Mesenchymal stem cell (in vitro differentiated cells and primary cell): ENCODE measurements around the gene PUM1.

Experiments used
- DNase-seq: peaks from one replicate; pipeline ENCODE4 v3.0.0-alpha.2; 2013
- H2AFZ ChIP-seq: one replicate; pipeline ENCODE4 v1.6.1; 2013; ENCODE audit warnings: low read depth, mild to moderate bottlenecking, control low read depth, inconsistent platforms, low read length, moderate library complexity
- H2AK5ac ChIP-seq: 2 replicates; pipeline ENCODE4 v1.6.1; 2013; ENCODE audit warnings: low read length, moderate library complexity, mild to moderate bottlenecking, inconsistent platforms; ENCODE audit not compliant: severe bottlenecking
- H2BK120ac ChIP-seq: one replicate; pipeline ENCODE4 v1.6.1; 2013; ENCODE audit warnings: low read depth, mild to moderate bottlenecking, inconsistent platforms, low read length, moderate library complexity
- H2BK12ac ChIP-seq, 2 experiments: one replicate each; pipeline ENCODE4 v1.6.1; 2013; ENCODE audit warnings: inconsistent platforms in 2 of 2, low read length in 2 of 2, mild to moderate bottlenecking in 2 of 2, moderate library complexity in 2 of 2, control low read depth in 1 of 2
- H2BK15ac ChIP-seq: one replicate; pipeline ENCODE4 v1.6.1; 2013; ENCODE audit warnings: mild to moderate bottlenecking, low read depth, inconsistent platforms; ENCODE audit not compliant: poor library complexity, severe bottlenecking
- H2BK5ac ChIP-seq: 2 replicates; pipeline ENCODE4 v1.6.1; 2013; ENCODE audit warnings: low read depth, mild to moderate bottlenecking, low read length, control low read depth, inconsistent platforms; ENCODE audit not compliant: poor library complexity, severe bottlenecking
- H3K14ac ChIP-seq, 2 experiments: one replicate each; pipeline ENCODE4 v1.6.1; 2013; ENCODE audit warnings: inconsistent platforms in 2 of 2, low read length in 2 of 2, control low read depth in 1 of 2, mild to moderate bottlenecking in 1 of 2, moderate library complexity in 1 of 2
- H3K18ac ChIP-seq, 2 experiments: one replicate each; pipeline ENCODE4 v1.6.1; 2013; ENCODE audit warnings: inconsistent platforms in 2 of 2, low read length in 2 of 2, control low read depth in 1 of 2, low read depth in 1 of 2, mild to moderate bottlenecking in 1 of 2
- H3K23ac ChIP-seq, 2 experiments: one replicate each; pipeline ENCODE4 v1.6.1; 2013; ENCODE audit warnings: inconsistent platforms in 2 of 2, low read length in 2 of 2, mild to moderate bottlenecking in 2 of 2, moderate library complexity in 2 of 2, control low read depth in 1 of 2
- H3K27ac ChIP-seq: 2 replicates; pipeline ENCODE4 v1.5.1; 2013; ENCODE audit warnings: mild to moderate bottlenecking, moderate library complexity, low read length, control low read depth, inconsistent platforms; ENCODE audit not compliant: poor library complexity, severe bottlenecking
- H3K27me3 ChIP-seq, 2 experiments: 2 replicates each; pipeline versions ENCODE4 v1.6.1 to v1.7.0; 2013; ENCODE audit warnings: low read length in 2 of 2, mild to moderate bottlenecking in 2 of 2, moderate library complexity in 2 of 2, control low read depth in 1 of 2, inconsistent platforms in 1 of 2; ENCODE audit not compliant: control insufficient read depth in 1 of 2, insufficient read depth in 1 of 2
- H3K36me3 ChIP-seq, 2 experiments: 2 replicates each; pipeline versions ENCODE4 v1.6.1 to v1.7.0; 2013; ENCODE audit warnings: low read length in 2 of 2, control low read depth in 1 of 2, inconsistent platforms in 1 of 2, low read depth in 1 of 2, mild to moderate bottlenecking in 1 of 2; ENCODE audit not compliant: insufficient read depth in 2 of 2, control insufficient read depth in 1 of 2
- H3K4ac ChIP-seq, 2 experiments: one replicate each; pipeline ENCODE4 v1.6.1; 2013; ENCODE audit warnings: inconsistent platforms in 2 of 2, low read length in 2 of 2, mild to moderate bottlenecking in 2 of 2, moderate library complexity in 2 of 2, control low read depth in 1 of 2, low read depth in 1 of 2
- H3K4me1 ChIP-seq: 2 replicates; pipeline ENCODE4 v1.6.1; 2013; ENCODE audit warnings: low read depth, low read length, control low read depth; ENCODE audit not compliant: control insufficient read depth, insufficient read depth
- H3K4me2 ChIP-seq: 2 replicates; pipeline ENCODE4 v1.6.1; 2013; ENCODE audit warnings: low read length, mild to moderate bottlenecking, inconsistent platforms; ENCODE audit not compliant: poor library complexity, severe bottlenecking
- H3K4me3 ChIP-seq, 2 experiments: 2 replicates each; pipeline versions ENCODE4 v1.5.1 to v1.7.0; 2013; ENCODE audit warnings: low read length in 2 of 2, mild to moderate bottlenecking in 2 of 2, control low read depth in 1 of 2, low read depth in 1 of 2; ENCODE audit not compliant: insufficient read depth in 1 of 2
- H3K79me1 ChIP-seq: replicated peaks from 2 replicates; pipeline ENCODE4 v1.6.1; 2013; ENCODE audit warnings: mild to moderate bottlenecking, control low read depth, low read length, inconsistent platforms; ENCODE audit not compliant: poor library complexity, severe bottlenecking
- H3K9ac ChIP-seq: 2 replicates; pipeline ENCODE4 v1.7.0; 2013; ENCODE audit warnings: mild to moderate bottlenecking, low read length, moderate library complexity
- H3K9me3 ChIP-seq: 2 replicates; pipeline ENCODE4 v1.7.0; 2013; ENCODE audit warnings: mild to moderate bottlenecking, low read length; ENCODE audit not compliant: control insufficient read depth
- H4K8ac ChIP-seq: one replicate; pipeline ENCODE4 v1.6.1; 2013; ENCODE audit warnings: inconsistent platforms, mild to moderate bottlenecking, low read length, moderate library complexity
- H4K91ac ChIP-seq: one replicate; pipeline ENCODE4 v1.6.1; 2013; ENCODE audit warnings: mild to moderate bottlenecking, low read length, inconsistent platforms
- WGBS: methylation state at CpG from one replicate; pipeline ENCODE4 v1.1.7; 2013; ENCODE audit warnings: mixed read lengths; 5-methylcytosine and 5-hydroxymethylcytosine counted together

The PUM1 gene

DNA sequence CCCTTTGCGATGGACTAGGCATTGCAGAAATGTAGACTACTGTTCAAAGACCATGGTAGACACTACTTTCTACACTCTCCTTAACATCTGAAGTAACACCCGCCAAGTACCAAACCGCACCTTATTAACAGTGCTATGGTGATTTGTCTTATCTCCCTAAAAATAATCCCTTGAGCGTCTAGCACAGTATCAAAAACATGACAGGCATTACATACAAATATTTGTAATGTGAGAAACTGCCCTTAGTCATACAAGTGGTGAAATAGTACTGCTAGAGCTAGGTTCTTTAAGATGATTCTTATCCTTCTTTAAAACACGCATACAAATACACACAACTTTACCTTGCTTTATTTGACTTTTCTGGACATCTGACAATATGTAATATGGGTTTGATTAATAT, 27.2 kb downstream of the PUM1 start:
- Histone ChIP-seq H3K14ac (no peak overlapping the region), H3K4me2 (no peak overlapping the region), H3K4me1 (peaks cover 9% of the 10 kb centered on the region), H3K18ac (no peak overlapping the region), H3K4ac (no peak overlapping the region), H4K8ac (no peak overlapping the region), H3K27me3 (no peaks in the 10 kb centered on the region), H2AK5ac (no peak overlapping the region), H3K9me3 (no peaks in the 10 kb centered on the region), H3K79me1 (no peaks in the 10 kb centered on the region), H2BK5ac (no peak overlapping the region), H3K9ac (no peak overlapping the region), H3K36me3 (peaks cover 30 to 31% of the 10 kb centered on the region in 2 experiments), H2BK120ac (no peak overlapping the region), H3K23ac (no peak overlapping the region), H2AFZ (no peak overlapping the region), H2BK12ac (no peak overlapping the region), H2BK15ac (no peak overlapping the region), H3K27ac (no peak overlapping the region), H4K91ac (no peak overlapping the region), H3K4me3 (no peak overlapping the region)
- peak; percentile 47 for DNase-seq
- 99% methylated on average over 3 of the region's 5 CpGs for WGBS

DNA sequence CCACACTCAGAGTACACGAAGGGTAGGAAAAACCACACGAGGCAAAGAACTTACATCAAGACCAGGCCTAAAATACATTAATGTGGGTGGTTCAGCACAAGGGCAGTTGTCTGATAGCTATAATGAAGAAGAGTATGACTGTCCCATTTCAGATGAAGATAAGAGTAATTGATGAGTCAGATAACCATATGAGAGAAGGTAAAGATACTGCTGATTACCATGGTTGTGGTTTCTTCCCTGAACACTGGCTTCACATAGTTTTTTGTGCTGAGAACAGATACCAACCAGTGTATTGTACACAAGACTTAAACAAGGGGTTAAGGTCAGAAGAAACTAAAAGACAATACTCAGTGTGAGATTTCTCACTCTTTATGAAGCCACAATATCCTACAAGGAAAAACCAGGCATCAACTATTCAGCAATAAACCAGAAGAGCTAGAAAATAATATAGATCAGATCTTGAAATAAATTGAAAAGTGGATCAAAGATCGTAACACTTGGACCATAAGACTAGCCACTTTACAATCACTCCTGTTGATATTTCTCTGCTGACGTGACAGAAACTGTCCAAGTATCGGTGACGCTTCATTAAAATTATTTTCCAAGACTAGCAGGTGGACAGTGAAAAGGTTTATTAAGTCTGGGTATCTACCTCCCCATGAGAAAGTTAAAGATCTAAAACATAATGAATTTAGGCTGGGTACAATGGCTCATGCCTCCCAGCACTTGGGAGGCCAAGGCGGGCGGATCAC, 28.6 kb downstream of the PUM1 start:
- H2BK15ac ChIP-seq: no peak overlapping the region
- peaks cover 20 to 23% of the 10 kb centered on the region in 2 experiments for H3K36me3 ChIP-seq
- no peaks in the 10 kb centered on the region for H3K27me3 ChIP-seq
- no peak overlapping the region for H3K27ac ChIP-seq
- H3K4me2 ChIP-seq: no peak overlapping the region
- no peak overlapping the region for H2AK5ac ChIP-seq
- no peaks in the 10 kb centered on the region for H3K79me1 ChIP-seq
- H3K4me3 ChIP-seq: no peak overlapping the region
- no peaks in the 10 kb centered on the region for H3K9me3 ChIP-seq
- no peak overlapping the region for H2BK5ac ChIP-seq
- H3K9ac ChIP-seq: no peak overlapping the region
- H3K23ac ChIP-seq: no peak overlapping the region
- H4K91ac ChIP-seq: no peak overlapping the region
- no peak overlapping the region for H2BK120ac ChIP-seq
- no peak overlapping the region for H3K14ac ChIP-seq
- no peak overlapping the region for H4K8ac ChIP-seq
- H3K4ac ChIP-seq: no peak overlapping the region
- 92% methylated on average over 7 of the region's 8 CpGs for WGBS
- H2AFZ ChIP-seq: no peak overlapping the region
- no peak overlapping the region for H2BK12ac ChIP-seq
- DNase-seq: peak; percentile 33
- H3K4me1 ChIP-seq: peaks cover 9% of the 10 kb centered on the region
- no peak overlapping the region for H3K18ac ChIP-seq

DNA sequence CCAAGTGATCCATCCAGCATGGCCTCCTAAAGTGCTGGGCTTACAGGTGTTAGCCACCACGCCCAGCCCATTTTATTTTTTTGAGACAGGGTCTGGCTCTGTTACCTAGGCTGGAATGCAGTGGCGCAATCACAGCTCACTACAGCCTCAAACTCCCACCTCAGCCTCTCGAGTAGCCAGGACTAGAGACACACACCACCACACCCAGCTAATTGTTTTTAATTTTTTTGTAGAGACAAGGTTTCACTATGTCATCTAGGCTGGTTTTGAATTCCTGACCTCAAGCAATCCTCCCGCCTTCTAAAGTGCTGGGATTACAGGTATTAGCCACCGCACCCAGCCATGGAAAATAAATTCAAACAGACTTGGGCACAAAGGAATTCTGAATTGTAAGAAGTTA, 31.9 kb downstream of the PUM1 start:
- Histone ChIP-seq H3K27me3 (no peaks in the 10 kb centered on the region), H2AK5ac (no peak overlapping the region), H3K14ac (no peak overlapping the region), H3K4ac (no peak overlapping the region), H3K9ac (no peak overlapping the region), H3K4me1 (peaks cover 6% of the 10 kb centered on the region), H3K4me3 (no peak overlapping the region), H2BK12ac (no peak overlapping the region), H2AFZ (no peak overlapping the region), H3K23ac (no peak overlapping the region), H3K79me1 (no peaks in the 10 kb centered on the region), H2BK15ac (no peak overlapping the region), H4K8ac (no peak overlapping the region), H3K9me3 (no peaks in the 10 kb centered on the region), H3K36me3 (peaks cover 12 to 14% of the 10 kb centered on the region in 2 experiments), H3K4me2 (no peak overlapping the region), H4K91ac (no peak overlapping the region), H2BK5ac (no peak overlapping the region), H3K27ac (no peak overlapping the region), H2BK120ac (no peak overlapping the region), H3K18ac (no peak overlapping the region)
- WGBS: 100% methylated on average over 3 of the region's 5 CpGs
- no peak for DNase-seq

DNA sequence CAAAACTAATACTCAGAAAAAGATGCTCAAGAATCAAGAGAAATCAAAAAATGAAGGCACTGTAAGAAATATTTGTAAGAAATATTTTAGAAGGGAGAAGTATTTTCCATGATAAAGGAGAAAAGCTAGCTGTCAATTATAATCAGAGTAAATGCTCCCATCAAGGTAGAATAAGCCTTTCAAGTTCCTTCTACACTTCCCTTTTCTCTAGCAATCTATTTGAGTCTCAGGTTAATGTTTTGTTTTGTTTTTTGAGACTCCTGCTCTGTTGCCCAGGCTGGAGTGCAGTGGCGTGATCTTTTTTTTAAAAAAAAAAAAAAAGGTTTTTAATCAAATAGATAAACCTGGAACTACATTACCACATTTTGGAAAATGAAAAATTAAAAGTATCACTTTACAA, 33.3 kb downstream of the PUM1 start:
- H2AFZ ChIP-seq: no peak overlapping the region

More for the DNA sequence above, 33.3 kb downstream of the PUM1 start:
- H3K4me1 ChIP-seq: peaks cover 6% of the 10 kb centered on the region
- no peak overlapping the region for H4K91ac ChIP-seq
- no peak overlapping the region for H2BK120ac ChIP-seq
- H3K27ac ChIP-seq: no peak overlapping the region
- no peak overlapping the region for H3K4me3 ChIP-seq
- no peak for DNase-seq
- H4K8ac ChIP-seq: no peak overlapping the region
- H2BK5ac ChIP-seq: no peak overlapping the region
- H2BK12ac ChIP-seq: no peak overlapping the region
- H3K9me3 ChIP-seq: no peaks in the 10 kb centered on the region
- no peak overlapping the region for H2AK5ac ChIP-seq
- H3K23ac ChIP-seq: no peak overlapping the region
- WGBS: no CpG with 5 or more reads among the region's 1 CpG
- no peak overlapping the region for H2BK15ac ChIP-seq
- H3K27me3 ChIP-seq: no peaks in the 10 kb centered on the region
- H3K36me3 ChIP-seq: peaks cover 11 to 23% of the 10 kb centered on the region in 2 experiments
- H3K18ac ChIP-seq: no peak overlapping the region
- H3K4me2 ChIP-seq: no peak overlapping the region
- H3K9ac ChIP-seq: no peak overlapping the region
- no peak overlapping the region for H3K4ac ChIP-seq
- no peaks in the 10 kb centered on the region for H3K79me1 ChIP-seq
- H3K14ac ChIP-seq: no peak overlapping the region
